Measurements from ENCODE around the gene RNF180.
A peak's percentile ranks its signal among the peaks of the same experiment; 100 is the strongest.

Gene RNF180, protein sequence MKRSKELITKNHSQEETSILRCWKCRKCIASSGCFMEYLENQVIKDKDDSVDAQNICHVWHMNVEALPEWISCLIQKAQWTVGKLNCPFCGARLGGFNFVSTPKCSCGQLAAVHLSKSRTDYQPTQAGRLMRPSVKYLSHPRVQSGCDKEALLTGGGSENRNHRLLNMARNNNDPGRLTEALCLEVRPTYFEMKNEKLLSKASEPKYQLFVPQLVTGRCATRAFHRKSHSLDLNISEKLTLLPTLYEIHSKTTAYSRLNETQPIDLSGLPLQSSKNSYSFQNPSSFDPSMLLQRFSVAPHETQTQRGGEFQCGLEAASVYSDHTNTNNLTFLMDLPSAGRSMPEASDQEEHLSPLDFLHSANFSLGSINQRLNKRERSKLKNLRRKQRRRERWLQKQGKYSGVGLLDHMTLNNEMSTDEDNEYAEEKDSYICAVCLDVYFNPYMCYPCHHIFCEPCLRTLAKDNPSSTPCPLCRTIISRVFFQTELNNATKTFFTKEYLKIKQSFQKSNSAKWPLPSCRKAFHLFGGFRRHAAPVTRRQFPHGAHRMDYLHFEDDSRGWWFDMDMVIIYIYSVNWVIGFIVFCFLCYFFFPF

DNA sequence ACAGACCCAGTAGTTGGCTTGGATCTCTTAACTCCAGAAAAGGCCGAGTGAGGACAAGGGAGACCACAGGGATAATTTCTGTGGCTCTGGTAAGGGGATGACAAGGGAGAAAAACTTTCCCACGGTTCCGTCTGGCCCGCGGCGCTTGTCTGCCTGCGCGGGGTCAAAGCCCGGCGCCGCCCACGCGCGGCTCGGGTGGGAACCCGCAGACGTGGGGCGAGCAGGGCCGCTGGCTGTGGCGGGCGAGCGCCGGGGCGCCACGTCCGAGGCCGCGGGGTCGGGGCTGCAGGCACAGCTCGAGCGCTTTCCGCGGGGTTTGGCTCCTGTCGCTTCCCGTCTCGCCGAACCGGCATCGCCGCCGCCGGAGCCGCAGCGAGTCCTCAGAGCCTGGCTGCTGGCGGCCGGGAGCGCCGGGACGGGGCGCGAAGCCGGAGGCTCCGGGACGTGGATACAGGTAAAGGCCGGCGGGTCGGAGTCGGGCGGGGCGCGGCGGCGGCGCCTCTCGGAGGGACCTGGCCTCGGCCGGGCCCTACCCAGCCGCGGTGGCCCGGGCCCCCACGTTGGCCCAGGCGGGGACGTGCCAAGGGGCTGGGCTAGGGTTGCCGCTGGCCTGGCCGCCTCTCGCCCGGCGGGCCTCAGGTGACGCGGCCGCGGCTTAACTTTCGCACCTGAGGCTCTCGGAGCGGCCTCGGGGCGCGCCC is at the start of gene RNF180:
Gene RNF180, plus strand, starts transcription at position 344 of the 701 bp plus-strand sequence. CDS start 34,965 bp downstream, outside the sequence.
- no peak for DNase-seq (ENCODE audit: low spot score)

DNA sequence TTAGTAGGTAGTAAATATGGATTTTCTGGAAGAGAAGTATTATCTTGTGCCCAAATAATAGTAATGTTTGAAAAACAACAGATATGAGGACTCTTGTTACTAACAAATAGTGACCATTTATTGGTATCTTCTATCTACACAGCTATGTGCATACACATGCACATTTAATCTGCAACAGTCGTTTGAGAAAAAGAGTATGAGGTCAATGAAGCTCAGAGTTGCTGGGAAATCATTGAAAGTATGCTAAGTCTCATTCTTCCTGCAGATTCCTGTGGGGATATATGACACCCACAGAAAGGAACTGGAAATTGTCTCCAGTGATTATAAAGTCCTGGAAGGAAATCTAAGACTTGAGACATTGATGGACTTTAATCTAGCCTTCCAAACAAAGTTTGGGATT is 40.1 kb upstream of the RNF180 start:
- DNase-seq (ENCODE audit: low spot score): no peak

DNA sequence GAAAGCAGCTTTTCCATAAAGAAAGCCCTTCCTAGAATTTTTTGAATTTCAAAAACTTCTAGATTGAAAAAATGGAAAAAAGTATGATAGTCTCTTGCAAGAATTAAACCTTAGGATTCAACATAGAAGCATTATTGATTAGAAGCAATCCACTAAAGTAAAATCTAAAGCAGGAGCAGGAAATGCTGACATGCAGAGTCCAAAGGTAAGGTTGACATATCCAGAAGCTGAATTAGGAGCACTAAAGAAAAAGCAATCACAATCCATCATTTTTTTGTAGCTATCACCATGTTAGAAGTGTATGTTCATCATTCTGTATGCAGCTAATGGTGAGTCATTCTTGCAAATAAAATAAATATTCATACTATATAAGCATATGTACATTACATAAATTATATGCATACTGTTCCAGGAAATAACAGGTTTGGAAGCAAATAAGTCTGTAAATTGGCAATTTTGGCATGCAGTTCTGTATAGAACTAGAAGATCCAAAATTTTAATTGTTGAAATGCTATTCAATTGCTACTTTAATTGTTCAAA is 39.4 kb upstream of the RNF180 start:
- DNase-seq (ENCODE audit: low spot score): no peak

DNA sequence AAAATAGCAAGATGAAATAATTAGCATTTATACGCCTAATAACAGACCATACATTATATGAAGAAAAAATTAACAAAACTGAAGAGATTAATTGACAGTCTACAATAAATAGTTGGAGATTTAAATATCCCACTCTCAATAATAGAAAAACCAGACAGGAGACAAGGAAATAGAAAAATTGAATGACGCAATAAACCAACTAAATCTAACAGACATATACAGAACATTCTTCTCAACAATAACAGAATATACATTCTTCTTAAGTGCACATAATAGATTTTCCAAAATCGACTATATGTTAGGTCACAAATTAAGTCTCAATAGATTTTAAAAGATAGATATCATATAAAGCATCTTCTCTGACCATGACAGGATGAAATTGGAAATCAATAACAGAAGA is 25.6 kb upstream of the RNF180 start:
- no peak for DNase-seq (ENCODE audit: low spot score)

DNA sequence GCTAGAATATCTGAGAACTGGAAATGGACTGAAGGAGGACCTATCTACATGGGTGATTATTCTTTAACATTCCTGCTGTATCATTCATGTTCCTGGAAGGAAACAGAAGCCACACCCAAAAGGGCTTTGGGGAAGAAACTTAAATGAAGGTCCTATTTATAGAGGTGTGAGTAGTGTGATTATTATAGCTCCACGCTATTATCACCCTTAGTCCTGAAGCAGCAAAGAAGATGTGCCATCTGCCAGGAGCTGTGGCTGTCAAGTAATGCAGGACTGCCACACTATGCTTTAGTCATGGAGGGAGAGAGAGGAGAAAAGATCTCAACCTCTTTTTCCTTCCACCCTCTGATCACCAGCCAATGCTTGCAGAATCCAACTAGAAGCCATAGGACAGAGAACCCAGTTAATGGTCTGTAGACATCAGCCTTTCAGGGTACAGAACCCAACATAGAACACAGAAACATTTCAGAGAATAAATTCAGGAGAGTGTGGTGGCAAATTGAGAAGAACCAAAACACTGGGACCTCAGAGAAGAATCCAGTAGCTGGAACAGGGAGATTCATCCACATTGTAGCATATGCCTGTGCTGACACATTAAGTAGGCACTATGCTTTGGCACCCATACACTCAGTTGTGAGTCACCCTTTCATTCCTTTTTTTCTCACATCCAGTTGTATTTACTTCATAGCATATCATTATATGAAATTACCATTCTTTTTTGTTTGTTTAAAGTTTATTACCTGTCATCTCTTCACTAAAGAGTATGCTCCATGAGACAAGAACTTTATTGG is 21.0 kb upstream of the RNF180 start:
- DNase-seq (ENCODE audit: low spot score): peak; percentile 67

DNA sequence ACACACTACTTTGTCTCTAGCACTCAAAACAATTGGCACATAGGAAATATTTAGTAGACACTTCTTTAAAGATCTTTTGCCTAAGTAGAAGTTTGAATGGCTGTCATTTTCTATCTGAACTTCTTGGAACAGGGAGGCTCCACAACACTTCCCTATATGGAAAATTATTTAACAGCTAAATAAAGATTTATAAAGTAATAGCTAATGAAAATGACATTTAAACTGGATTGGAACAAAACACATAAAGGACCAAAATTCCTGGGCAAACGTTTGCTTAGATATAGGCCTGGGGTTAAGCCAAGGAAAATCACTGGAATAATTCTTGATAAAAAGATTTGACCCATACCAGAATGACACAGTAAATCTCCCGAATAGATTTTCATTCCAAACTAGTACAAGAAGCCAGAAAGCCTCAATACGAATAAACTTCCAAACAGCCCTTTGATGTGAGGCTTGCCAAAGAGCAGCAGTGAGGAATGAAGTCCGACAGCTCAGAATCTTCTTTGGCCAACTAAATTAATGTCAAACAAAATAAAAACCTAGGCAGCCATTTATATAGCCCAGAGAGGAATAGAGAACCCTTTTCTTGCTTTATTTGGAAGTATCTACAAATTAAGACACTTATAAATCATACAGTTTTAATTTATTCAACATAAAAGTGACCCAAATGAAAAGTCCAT is 20.3 kb upstream of the RNF180 start:
- no peak for DNase-seq (ENCODE audit: low spot score)

DNA sequence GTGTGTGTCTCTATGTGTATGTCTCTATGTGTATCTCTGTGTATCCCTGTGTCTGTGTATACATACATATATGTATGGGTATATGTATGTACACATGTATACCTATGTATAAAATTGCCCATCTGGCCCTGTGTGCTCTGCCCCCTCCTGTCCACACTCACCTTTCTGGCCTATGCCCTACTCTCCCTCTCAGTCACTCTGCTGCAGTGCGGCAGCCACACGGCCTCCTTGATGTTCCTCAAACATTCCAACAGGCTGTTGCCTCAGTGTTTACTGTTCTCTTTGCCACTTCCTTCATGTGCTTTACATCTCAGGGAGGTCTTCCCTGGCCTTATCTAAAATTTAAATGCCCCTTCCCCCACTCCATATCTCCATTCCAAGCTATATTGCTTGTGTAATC is 18.3 kb upstream of the RNF180 start:
- no peak for DNase-seq (ENCODE audit: low spot score)

DNA sequence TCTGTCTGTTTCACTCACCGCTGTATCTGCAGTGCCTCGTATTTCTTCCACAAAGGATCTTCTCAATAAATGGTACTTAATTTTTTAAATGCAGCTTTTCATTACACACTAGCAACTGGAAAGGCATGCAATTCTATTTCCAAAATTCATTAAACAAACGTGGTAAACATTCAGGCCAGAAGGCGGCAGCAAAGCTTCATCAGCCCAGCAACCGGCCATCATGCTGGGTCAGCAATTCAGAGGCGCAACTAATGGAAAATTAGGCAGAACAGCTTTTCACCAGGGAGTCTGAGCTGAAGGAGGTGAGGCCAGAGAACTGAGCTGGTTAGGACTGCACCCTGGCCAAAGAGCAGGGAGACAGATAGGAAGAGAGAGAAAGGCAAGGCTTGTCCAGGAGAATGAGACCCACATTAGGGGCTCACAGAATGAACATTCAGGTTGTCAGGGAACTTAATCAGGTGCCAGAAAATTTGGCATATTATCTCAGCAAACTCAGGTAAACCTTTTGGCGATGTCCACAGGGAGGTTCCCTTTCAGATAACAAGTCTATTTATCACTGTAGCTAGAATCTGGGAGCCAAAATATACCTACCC is 17.7 kb upstream of the RNF180 start:
- peak; percentile 68 for DNase-seq (ENCODE audit: low spot score)

DNA sequence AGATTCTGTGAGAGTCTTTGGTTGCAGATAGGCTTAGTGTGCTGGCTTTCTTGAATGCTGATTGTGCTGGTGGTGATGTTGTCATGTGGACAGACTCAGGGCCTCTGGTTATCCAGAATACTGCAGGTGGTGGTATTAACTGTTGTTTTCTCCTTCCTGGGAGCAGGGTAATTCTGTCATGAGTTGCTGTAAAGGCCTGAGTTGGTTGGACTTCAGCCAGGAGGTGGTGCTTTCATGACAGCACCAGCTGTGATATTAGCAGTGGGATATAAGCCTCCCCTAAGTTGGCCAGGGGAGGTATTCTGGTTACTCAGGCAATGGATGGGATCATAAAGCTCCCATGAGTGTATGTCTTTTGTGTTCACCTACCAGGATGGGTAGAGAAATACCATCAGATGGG is 16.4 kb upstream of the RNF180 start:
- no peak for DNase-seq (ENCODE audit: low spot score)

DNA sequence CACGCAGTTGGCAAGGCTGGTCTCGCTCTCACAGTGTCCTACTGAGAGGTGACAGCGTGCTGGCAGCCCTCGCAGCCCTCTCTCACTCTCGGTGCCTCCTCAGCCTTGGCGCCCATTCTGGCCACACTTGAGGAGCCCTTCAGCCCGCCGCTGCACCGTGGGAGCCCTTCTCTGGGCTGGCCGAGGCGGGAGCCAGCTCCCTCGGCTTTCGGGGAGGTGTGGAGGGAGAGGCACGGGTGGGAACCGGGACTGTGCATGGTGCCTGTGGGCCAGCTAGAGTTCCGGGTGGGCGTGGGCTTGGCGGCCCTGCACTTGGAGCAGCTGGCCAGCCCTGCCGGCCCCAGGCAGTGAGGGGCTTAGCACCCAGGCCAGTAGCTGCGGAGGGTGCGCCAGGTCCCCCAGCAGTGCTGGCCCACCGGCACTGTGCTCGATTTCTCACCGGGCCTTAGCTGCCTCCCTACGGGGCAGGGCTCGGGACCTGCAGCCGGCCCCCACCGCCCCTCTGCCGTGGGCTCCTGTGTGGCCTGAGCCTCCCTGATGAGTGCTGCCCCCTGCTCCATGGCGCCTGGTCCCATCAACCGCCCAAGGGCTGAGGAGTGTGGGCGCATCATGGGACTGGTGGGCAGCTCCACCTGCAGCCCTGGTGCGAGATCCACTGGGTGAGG is 15.7 kb upstream of the RNF180 start:
- no peak for DNase-seq (ENCODE audit: low spot score)

DNA sequence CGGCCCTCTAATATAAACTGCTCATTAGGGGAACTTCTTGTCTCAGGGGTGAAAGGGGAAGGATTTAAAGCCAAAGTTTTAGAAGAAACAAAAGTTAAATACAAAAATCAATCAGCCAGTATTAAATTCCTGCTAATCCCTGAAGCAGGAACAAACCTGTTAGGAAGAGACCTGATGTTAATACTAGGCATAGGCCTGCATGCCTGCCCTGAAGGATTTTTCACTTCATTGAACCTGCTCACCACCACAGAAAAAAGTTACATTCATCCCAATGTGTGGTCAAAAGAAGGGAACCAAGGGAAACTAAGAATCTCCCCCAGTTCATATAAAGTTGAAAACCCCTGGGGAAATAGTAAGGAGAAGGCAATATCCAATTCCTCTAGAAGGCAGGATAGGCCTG is 9.4 kb upstream of the RNF180 start:
- no peak for DNase-seq (ENCODE audit: low spot score)

DNA sequence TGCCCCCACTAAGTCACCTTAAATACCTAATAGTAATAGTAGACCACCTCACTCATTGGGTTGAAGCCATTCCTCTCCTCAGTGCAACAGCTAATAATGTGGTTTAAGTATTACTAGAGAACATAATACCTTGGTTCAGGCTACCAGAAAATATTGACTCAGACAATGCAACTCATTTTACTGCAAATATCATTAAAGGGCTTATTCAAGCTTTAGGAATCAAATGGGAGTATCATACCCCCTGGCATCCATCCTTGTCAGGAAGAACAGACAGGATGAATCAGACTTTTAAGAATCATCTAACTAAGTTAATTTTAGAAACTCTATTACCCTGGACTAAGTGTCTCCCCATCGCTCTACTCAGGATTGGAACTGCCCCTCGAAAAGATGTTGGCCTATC is 6.8 kb upstream of the RNF180 start:
- no peak for DNase-seq (ENCODE audit: low spot score)

DNA sequence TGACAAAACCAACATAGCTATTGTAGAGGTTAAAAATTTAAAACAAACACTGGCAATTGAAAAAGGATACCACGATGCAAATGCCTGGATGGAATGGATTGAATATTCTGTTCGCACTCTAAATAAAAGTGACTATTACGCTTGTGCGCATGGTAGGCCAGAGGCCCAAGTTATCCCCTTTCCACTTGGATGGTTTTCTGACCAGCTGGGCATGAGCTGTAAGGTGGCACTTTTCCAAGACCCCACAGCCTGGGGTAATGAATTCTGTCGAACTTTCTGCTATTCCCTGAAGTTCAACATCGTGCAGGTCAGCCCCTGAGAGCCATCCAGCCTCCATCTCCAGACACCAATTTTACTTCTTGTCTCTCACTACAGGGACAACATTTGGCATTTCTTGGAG is 5.4 kb upstream of the RNF180 start:
- no peak for DNase-seq (ENCODE audit: low spot score)

DNA sequence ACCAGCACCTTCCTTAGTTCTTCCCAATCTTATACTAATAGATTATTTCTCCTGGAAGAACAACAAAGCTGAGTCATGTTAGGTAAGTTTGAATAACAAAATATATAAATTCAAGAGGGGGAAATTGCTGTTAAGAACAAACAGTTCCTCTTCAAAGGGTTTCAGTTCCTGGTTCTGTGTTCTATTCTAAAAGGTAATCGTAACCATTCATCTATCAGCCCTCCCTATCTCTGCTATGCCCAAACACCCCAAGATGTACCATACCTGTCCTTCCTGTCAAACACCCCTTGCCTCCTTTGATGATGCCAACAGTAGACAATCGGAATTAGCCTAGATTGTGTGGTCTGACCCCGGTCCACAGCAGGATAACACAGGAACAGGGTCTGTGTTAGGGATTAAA is 4.2 kb upstream of the RNF180 start:
- no peak for DNase-seq (ENCODE audit: low spot score)

DNA sequence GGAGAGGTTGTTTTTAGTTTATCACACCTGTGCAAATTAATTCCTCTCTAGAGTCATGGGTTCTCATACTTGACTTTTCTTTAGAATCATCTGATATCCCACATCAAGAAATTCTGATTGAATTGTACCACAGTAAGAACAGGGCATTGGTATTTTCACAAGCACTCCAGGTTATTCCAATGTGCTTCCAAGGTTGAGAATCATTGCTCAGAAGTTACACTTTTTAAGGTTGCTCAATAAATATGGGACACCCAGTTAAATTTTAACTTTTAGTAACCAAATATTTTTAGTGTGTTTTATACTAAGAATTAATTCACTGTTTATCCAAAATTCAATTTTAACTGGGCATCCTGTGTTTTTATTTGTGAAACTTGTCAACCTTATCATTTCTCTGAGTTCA is 2.5 kb upstream of the RNF180 start:
- no peak for DNase-seq (ENCODE audit: low spot score)

DNA sequence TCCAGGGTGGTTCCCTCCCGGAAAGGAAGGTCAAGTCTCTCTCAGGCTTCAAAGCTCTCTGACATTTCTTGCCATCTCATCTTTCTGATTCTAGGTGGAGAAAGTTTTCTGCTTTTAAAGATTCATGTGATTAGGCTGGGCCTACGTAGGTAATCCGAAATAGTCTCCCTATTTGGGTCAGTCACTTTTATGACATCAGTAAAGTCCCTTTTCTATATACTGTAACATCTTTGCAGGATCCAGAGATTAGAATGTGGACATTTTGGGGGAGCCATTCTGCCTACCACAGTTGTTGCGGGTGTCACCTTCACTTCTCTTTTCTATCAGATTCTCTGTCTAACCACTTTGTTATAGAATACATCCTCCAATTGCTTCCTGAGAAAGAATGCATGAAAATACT is 1.9 kb upstream of the RNF180 start:
- no peak for DNase-seq (ENCODE audit: low spot score)

DNA sequence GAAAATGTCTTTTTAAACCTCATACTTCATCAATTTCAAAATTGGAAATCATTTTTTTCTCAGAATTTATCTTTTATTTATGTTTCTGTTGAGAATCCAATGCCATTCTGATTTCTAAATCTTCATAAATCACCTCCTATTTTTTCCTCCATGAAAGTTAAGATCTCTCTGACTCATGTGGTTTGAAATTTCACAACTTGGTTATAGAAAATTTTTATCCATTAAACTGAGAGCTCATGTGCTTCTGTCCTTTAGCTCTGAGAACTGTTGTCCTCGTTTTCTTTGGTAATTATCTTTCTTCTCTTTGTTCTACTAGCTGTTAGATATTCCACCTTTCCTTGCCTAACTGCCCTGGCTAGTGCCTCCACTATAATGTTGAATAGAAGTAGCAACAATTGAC is 1.5 kb upstream of the RNF180 start:
- no peak for DNase-seq (ENCODE audit: low spot score)

DNA sequence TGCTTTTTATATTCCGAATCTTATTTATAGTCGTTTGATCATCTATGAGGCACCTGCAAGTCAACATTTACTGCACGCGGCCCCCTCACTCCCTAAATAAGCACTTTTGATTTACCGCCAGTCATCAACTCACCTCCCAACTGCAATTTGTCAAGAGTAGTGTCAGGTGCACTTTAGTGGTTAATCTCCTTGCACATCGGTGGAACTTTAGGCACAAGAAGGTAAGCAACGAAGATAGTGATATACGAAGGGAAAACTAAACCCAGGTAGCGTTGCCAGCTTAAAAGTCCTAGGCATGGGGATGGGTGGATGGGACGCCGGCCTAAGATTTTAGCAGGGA is 513 bp upstream of the RNF180 start:
- no peak for DNase-seq (ENCODE audit: low spot score)

DNA sequence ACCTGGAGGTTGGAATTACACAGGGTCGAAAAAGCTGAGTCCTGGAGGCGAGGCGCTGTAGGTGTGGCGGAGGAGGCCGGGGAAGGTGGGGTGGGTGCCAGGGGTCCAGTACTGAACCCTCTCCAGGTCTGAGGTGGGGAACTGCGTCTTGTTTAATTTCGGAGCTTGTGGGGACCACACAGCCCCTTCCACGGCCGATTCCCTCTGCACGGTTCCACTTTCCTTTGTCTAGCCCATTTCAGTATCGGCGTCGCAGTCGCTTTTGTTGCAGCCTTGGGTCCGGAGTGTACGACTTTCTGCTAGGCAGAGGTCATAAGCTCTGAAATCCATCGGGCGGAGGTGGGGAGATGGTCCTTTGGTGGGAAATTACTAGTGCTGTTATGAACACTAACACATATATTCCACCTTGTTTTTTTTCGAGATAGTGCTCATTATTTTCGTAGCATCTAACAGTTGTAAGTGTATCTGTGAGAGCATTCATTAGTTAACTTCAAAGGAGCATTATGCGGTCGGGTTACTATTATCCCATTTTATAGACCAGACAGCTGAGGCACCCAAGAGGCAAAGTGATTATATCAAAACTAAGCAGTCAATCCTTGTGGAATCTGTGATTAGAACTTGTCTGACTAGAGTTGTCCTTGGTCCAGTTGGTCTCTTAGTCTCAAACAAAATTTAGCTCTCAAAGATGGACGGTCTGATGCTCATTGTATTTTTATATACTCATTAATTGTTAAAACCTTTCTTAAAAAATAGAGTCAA is 737 bp downstream of the RNF180 start:
- no peak for DNase-seq (ENCODE audit: low spot score)

DNA sequence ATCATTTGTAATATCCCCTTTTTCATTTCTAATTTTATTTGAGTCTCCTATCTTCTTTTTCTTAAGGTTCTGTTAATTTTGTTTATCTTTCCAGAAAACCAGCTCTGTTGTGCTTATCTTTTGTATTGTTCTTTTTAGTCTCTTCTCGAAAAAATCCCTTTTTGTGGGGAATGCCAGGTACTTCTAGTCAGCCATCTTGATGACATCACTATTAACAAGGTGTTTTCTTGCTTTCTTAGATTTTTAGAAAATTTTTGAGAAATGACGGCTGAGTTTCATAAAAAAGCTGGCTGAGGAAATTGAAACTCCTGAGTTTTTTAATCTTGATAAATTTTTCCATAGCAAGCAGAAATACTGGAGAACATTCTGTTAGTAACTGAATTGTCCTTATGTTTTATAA is 10.7 kb downstream of the RNF180 start:
- no peak for DNase-seq (ENCODE audit: low spot score)
